Keratinocyte (primary cell): ENCODE data around the gene PIK3IP1. TPM values are rescaled to one million over a fixed set of nuclear protein-coding genes. Genes with fewer than 3 reads are reported as not detected.
"Not testable (repeated sequence)": the region's sequence is repeated elsewhere in the genome, so short reads cannot be mapped to it uniquely, and the experiment has no call there.

Experiments
- DNase-seq: peaks from one replicate; pipeline ENCODE4 v3.0.0-alpha.2; 2011; ENCODE audit warnings: low read depth, missing footprints, low spot score
- FAIRE-seq: peaks from 2 replicates; lab custom pipeline; 2011; peaks lifted over from hg19 to GRCh38; lab: Jason Lieb, UNC
- H2AFZ ChIP-seq: 2 replicates; pipeline ENCODE4 v1.6.0; 2012; ENCODE audit warnings: low read length, control low read depth, inconsistent platforms; ENCODE audit not compliant: control insufficient read depth
- H3K27ac ChIP-seq: 2 replicates; pipeline ENCODE4 v1.5.1; 2011; ENCODE audit warnings: low read length; ENCODE audit not compliant: control insufficient read depth, insufficient read depth
- H3K27me3 ChIP-seq: 3 replicates; pipeline ENCODE4 v1.6.0; 2011; ENCODE audit warnings: low read length; ENCODE audit not compliant: control insufficient read depth, insufficient read depth; ENCODE audit errors: extremely low read depth
- H3K36me3 ChIP-seq, 2 experiments: 2 replicates in 1 of 2; 3 replicates in 1 of 2; pipeline ENCODE4 v1.5.1; 2011; ENCODE audit warnings: low read length in 2 of 2, mild to moderate bottlenecking in 1 of 2; ENCODE audit not compliant: control insufficient read depth in 2 of 2, insufficient read depth in 2 of 2; ENCODE audit errors: extremely low read depth in 1 of 2
- H3K4me1 ChIP-seq: 3 replicates; pipeline ENCODE4 v1.5.1; 2011; ENCODE audit warnings: low read length; ENCODE audit not compliant: control insufficient read depth, insufficient read depth; ENCODE audit errors: extremely low read depth
- H3K4me2 ChIP-seq: 3 replicates; pipeline ENCODE4 v1.6.0; 2011; ENCODE audit warnings: low read depth, low read length; ENCODE audit not compliant: control insufficient read depth, insufficient read depth; ENCODE audit errors: extremely low read depth
- H3K4me3 ChIP-seq, 3 experiments: fragments of 200-600 bp in 1 of 3; sonication (generic) in 1 of 3; 2 replicates in 2 of 3; 3 replicates in 1 of 3; pipeline ENCODE4 v1.5.1; 2011 to 2016; ENCODE audit warnings: low read length in 3 of 3, mild to moderate bottlenecking in 3 of 3, control low read depth in 2 of 3, inconsistent platforms in 1 of 3, low read depth in 1 of 3, mixed read lengths in 1 of 3, mixed run types in 1 of 3, moderate library complexity in 1 of 3; ENCODE audit not compliant: control insufficient read depth in 2 of 3, insufficient read depth in 2 of 3; ENCODE audit errors: extremely low read depth in 1 of 3
- H3K79me2 ChIP-seq: 2 replicates; pipeline ENCODE4 v1.6.0; 2012; ENCODE audit warnings: low read length; ENCODE audit not compliant: control insufficient read depth, insufficient read depth
- H3K9ac ChIP-seq: 3 replicates; pipeline ENCODE4 v1.6.0; 2011; ENCODE audit warnings: low read length; ENCODE audit not compliant: control insufficient read depth, insufficient read depth; ENCODE audit errors: extremely low read depth
- H3K9me1 ChIP-seq: 3 replicates; pipeline ENCODE4 v1.6.0; 2011; ENCODE audit warnings: low read length; ENCODE audit not compliant: control insufficient read depth, insufficient read depth; ENCODE audit errors: extremely low read depth
- H3K9me3 ChIP-seq: 2 replicates; pipeline ENCODE4 v1.5.1; 2012; ENCODE audit warnings: low read depth, low read length; ENCODE audit not compliant: control insufficient read depth
- H4K20me1 ChIP-seq: 3 replicates; pipeline ENCODE4 v1.6.0; 2011; ENCODE audit warnings: low read length; ENCODE audit not compliant: control insufficient read depth, insufficient read depth; ENCODE audit errors: extremely low read depth
- CTCF ChIP-seq, 3 experiments: IDR thresholded peaks in 1 of 3; conservative IDR thresholded peaks in 1 of 3; optimal IDR thresholded peaks in 1 of 3; 2 replicates in 2 of 3; 3 replicates in 1 of 3; pipeline versions ENCODE3 to v1.5.1; 2011; ENCODE audit warnings: low read length in 3 of 3, mild to moderate bottlenecking in 3 of 3, moderate library complexity in 2 of 3, control low read depth in 1 of 3, inconsistent platforms in 1 of 3; ENCODE audit not compliant: insufficient read depth in 2 of 3; ENCODE audit errors: extremely low read depth in 1 of 3
- EZH2 ChIP-seq: IDR thresholded peaks from one replicate; pipeline ENCODE4 v1.6.1; 2012; ENCODE audit warnings: inconsistent platforms, mild to moderate bottlenecking, low read length, moderate library complexity
- dilution Hi-C: fragments of 300-500 bp; cut with MboI; formaldehyde crosslinking; loops from one replicate; pipeline ENCODE4 v1.7.0; 2020; ENCODE audit warnings: low sequenced_read_pairs; ENCODE audit not compliant: extremely low pct_ligation_motif_present
- polyA plus RNA-seq, 5 experiments: library from polyadenylated mRNA; depleted of rRNA in 3 of 5; stranded (reverse) in 3 of 5; stranded (forward) in 1 of 5; unstranded in 1 of 5; fragments of >200 nt; gene quantifications; 1 replicate in 1 of 5; 2 replicates in 3 of 5; 3 replicates in 1 of 5; pipeline versions ENCODE4 v1.2.1 to v1.2.3, GENCODE V29; 2011 to 2012; ENCODE audit warnings: missing spikeins in 2 of 5, low read depth in 1 of 5, low replicate concordance in 1 of 5

PIK3IP1 gene
- polyA plus RNA-seq, 1 donor (not counting 4 experiments of a cell fraction or from before 2014, with no cell fraction given) = 13.3 TPM

- H3K4me2 ChIP-seq = no peak overlapping the region
- dilution Hi-C loops = no loop called here
- no peak overlapping the region for H3K27ac ChIP-seq
- H2AFZ ChIP-seq = no peak overlapping the region
- H3K79me2 ChIP-seq = peaks cover under 1% of the 10 kb centered on the region
- H3K9me3 ChIP-seq = no peaks in the 10 kb centered on the region
- peaks cover 0 to 3% of the 10 kb centered on the region in 2 experiments for H3K36me3 ChIP-seq
- no peaks in the 10 kb centered on the region for H3K9me1 ChIP-seq
- no peak overlapping the region for H3K4me3 ChIP-seq
- DNase-seq = no peak
- no peak for FAIRE-seq
- H3K9ac ChIP-seq = no peak overlapping the region
- peaks cover 33% of the 10 kb centered on the region for H3K4me1 ChIP-seq
- H3K27me3 ChIP-seq = no peaks in the 10 kb centered on the region
- TF ChIP-seq EZH2 (no peak), CTCF (optimal IDR thresholded peaks at IDR 0.05 in 1 of 3, IDR thresholded peaks at IDR 0.05 in 1 of 3, conservative IDR thresholded peaks at IDR 0.05 in 1 of 3; ENCODE audit: extremely low read depth in 1 of 3, insufficient read depth in 2 of 3, low read length in 3 of 3) (no peak)
- H4K20me1 ChIP-seq = no peaks in the 10 kb centered on the region
Observed at GRCh38 chr22:31239771-31240370, 52.4 kb downstream of the PIK3IP1 start.

- H3K27ac ChIP-seq = no peak overlapping the region
Observed at GRCh38 chr22:31238057-31238456, 54.2 kb downstream of the PIK3IP1 start.

GRCh38 chr22:31236044-31236443, 56.2 kb downstream of the PIK3IP1 start:
- H3K27ac ChIP-seq, H3K4me1 ChIP-seq, H3K9me1 ChIP-seq, H3K4me3 ChIP-seq, H3K9ac ChIP-seq, DNase-seq, H2AFZ ChIP-seq, FAIRE-seq, H3K79me2 ChIP-seq, H3K4me2 ChIP-seq, H4K20me1 ChIP-seq, H3K36me3 ChIP-seq, dilution Hi-C loops, H3K27me3 ChIP-seq, H3K9me3 ChIP-seq: not testable (repeated sequence)

More at GRCh38 chr22:31238057-31238456, 54.2 kb downstream of the PIK3IP1 start:
- DNase-seq (no peak), FAIRE-seq (no peak)
- Histone ChIP-seq H3K9me3 (no peaks in the 10 kb centered on the region), H2AFZ (no peak overlapping the region), H3K9me1 (no peaks in the 10 kb centered on the region), H3K9ac (no peak overlapping the region), H3K36me3 (peaks cover 0 to 3% of the 10 kb centered on the region in 2 experiments), H3K27me3 (no peaks in the 10 kb centered on the region), H3K79me2 (no peaks in the 10 kb centered on the region), H3K4me2 (no peak overlapping the region), H4K20me1 (no peaks in the 10 kb centered on the region), H3K4me3 (no peak overlapping the region), H3K4me1 (peaks cover 19% of the 10 kb centered on the region)
- TF ChIP-seq CTCF (optimal IDR thresholded peaks at IDR 0.05 in 1 of 3, IDR thresholded peaks at IDR 0.05 in 1 of 3, conservative IDR thresholded peaks at IDR 0.05 in 1 of 3; ENCODE audit: extremely low read depth in 1 of 3, insufficient read depth in 2 of 3, low read length in 3 of 3) (no peak), EZH2 (no peak)
- dilution Hi-C loops = no loop called here
